Stimulated activated CD4-positive, alpha-beta T cell treated with anti-CD3 and anti-CD28 coated beads, TNF-alpha, amount 100 ng/mL, for 48 hours (primary cell): ENCODE results near the gene PDXK.
A peak's percentile ranks its signal among the peaks of the same experiment; 100 is the strongest.

Experiments used
- DNase-seq, 3 donors: peaks; one replicate each; pipeline ENCODE4 v3.0.0-alpha.2; 2020; ENCODE audit warnings: low read depth in 3 of 3

The PDXK gene

GRCh38 chr21:43763901-43764523 is 45.1 kb downstream of the PDXK start:
- DNase-seq = no peak

DNA sequence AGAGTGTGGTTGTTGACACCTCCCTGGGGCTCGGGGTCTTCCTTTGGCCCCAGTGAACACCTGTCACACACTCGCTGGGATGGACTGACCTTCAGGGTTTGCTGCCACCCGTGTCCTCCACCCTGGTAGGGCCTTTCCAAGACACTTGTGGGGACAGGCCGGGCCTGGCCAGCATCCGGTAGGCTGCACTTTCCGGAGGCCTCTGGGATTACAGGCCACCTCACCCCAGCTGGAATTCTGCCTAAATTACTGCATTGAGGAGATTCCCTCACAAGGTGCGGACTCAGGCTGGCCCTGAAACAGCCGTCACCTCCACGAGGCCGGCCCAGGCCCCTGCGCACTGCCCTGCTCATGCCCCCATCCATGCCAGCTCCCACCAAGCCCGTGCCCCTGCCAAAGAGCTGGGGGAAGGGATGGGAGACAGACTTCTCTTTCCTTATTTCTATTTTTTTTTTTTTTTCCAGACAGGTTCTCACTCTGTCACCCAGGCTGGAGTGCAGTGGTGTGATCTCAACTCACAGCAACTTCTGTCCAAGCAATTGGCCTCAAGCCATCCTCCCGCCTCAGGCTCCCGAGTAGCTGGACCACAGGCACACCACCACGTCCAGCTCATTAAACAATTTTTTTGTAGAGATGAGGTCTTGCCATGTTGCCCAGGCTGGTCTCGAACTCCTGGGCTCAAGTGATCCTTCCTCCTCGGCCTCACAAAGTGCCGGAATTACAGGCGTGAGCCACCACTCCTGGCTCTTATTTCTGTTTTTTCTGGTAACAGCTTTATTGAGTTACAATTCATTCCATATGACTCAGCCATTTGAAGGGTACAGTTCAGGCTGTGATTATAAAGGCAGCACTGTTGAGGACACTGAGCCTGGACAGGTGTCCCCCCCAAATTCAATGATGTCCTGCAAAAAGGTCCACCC is 45.9 kb downstream of the PDXK start:
- DNase-seq = no peak

DNA sequence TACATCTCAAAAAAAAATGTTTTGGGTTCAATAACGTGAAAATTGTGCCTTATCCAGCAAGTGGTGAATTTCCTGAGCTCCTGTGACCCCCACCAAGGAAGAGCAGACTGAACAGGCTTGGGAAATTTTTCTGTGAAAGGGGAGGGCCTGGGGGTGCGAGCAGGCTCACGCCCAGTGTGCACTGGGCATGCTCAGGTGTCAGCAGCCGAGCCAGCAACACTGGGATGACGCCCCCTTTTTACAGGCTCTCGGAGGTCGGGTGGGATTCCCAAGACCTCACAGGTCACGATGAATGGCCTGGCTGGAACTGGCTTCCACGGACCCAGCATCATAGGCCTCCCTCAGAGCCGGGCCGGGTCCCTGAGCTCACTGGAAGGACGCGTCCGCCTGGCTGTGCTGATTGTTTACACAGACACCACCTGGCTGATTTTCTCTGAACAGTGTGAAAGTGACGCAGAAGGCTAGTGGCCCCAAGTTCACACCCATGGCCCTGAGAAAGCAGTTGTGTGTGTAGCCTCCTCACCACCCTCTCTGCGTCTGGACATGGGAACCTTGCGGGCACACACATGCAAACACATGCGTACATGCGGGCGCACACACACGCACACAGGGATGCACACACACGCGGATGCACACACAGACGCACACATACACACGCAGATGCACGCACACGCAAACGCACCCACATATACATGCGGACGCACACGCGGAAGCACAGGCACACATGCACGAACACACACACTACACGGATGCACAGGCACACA is 48.0 kb downstream of the PDXK start:
- DNase-seq = no peak

DNA sequence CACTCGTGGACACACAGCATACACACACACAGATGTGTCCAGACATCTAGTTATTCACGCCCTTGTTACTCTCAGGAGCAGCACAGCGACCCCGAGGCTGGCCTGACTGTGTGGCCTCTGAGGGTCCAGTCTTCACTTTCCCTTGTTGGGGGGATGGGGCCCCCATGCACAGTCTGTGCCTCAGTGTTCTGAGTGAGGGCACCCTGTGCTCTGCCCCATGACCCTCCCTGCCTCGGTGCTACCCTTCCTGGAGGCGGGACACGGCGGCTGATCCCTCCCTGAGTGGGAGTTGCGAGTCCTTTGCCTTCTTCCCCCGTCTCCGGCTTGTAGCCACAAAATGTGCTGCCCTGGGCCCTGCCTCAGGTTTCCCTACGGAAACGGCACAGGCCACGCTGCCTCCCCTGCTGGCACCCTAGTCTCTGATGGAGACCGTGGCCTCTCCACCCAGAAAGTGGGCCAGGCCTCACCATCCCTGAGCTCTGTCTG is 48.6 kb downstream of the PDXK start:
- no peak for DNase-seq

DNA sequence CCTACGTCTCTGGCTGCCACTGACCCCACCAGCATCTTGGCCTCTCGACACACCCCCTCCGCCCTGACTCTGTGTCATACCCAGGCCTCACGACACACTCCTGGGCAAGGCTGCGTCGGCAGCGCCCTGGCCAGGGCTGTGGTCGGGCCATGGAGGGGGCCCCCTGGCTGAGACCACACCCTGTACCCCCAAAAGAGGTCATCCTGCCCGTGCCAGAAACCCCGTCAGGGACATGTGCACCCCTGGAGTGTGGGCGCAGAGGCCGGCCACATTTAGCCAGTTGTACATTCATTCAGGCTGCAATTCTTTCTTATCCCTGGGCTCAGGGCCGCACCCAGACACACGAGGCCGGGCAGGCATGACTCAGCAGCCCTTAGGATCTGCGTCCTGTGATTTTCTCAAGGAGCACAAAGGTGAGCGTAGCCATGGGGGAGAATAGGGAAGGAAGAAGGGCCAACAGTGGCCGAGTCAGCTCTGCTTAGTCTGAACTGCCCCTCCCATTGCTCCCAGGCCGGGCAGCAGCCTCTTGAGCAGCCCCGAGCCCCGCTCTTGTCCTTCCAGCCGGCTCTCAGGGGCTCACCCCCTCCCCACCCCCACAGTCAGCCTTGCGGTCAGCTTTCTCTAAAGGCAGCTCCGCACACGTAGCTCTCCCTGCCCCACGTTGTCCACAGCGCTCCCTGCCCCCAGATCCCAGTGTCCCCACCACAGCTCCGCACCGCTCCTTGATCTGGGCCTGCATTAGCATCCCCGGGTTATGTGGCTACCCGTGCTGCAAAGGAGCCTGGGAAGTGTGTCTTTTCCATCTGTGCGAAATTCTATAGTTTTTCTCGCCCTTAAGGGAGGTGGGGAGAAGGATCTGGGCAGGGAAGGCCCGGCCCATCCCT is 49.3 kb downstream of the PDXK start:
- no peak for DNase-seq

GRCh38 chr21:43768868-43769167 is 49.9 kb downstream of the PDXK start:
- no peak for DNase-seq

DNA sequence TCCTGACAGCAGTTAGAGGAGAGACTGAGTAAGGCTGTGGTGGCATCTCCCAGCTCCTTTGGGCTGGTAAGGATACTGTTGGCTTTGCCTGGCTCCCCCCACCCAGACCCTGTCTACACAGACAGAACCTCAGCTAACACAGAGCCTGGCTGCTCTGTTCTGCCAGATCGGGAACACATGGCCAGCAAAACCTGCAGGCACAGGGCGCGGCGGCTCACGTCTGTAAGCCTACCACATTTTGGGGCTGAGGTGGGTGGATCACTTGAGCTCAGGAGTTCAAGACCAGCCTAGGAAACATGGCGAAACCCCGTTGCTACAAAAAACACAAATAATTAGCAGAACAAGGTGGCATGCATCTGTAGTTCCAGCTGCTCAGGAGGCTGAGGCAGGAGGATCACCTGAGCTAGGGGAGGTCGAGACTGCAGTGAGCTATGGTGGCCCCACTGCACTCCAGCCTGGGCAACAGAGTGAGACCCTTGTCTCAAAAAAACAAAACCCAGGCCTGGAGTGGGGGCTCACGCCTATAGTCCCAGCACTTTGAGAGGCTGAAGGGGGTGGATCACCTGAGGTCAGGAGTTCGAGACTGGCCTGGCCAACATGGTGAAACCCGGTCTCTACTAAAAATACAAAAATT is 50.5 kb downstream of the PDXK start:
- DNase-seq = no peak

DNA sequence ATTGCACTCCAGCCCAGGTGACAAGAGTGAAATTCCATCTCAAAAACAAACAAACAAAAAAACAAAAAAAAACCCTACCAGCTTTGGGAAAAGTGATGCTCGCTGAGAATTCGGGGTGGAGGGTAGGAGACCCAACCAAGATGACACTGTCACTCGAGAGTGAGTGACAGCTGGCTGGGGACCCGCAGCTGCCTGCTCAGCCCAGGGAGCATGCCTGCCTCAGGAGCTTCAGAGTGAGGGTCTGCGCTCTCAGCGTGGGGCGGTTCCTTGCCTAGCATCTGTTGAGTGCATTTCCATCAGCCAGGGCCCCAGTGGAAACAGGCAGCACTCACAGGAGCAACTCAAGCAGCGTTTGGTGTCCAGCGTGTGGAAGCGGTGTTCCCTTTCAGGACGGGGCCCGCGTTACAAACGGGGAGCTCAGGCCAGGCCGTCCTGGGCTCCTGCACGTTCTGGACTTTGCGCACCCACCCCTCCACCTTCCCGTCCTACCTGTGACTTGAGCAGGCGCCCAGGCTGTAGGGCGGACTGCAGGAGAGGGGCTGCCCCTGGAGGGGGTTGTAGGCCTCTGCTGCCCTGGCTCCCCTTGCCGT is 51.2 kb downstream of the PDXK start:
- no peak for DNase-seq

GRCh38 chr21:43771199-43771675 is 52.3 kb downstream of the PDXK start:
- no peak for DNase-seq

DNA sequence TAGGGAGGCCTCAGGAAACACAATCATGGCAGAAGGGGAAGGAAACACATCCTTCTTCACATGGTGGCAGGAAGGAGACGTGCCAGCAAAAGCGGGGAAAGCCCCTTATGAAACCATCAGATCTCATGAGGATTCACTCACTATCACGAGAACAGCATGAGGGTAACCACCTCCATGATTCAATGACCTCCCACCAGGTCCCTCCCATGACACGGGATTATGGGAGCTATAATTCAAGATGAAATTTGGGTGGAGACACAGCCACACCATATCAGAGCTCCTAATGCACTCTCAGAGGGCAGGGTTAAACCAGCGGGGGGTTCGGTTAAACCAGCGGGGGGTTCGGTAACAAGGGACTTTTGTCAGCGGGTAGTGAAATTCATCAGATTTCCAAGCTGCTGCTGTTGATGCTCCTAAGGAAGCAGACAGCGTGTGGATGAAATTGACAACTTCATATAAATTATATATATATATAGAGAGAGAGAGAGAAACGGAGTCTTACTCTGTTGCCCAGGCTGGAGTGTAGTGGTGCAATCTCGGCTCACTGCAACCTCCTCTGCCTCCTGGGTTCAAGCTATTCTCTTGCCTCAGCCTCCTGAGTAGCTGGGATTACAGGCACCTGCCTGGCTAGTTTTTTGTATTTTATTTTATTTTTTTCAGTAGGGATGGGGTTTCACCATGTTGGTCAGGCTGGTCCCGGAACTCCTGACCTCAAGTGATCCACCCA is 52.9 kb downstream of the PDXK start:
- DNase-seq = no peak

GRCh38 chr21:43772425-43772821 is 53.5 kb downstream of the PDXK start:
- no peak for DNase-seq

- no peak for DNase-seq
Measured at GRCh38 chr21:43774163-43774562, 55.2 kb downstream of the PDXK start.

DNA sequence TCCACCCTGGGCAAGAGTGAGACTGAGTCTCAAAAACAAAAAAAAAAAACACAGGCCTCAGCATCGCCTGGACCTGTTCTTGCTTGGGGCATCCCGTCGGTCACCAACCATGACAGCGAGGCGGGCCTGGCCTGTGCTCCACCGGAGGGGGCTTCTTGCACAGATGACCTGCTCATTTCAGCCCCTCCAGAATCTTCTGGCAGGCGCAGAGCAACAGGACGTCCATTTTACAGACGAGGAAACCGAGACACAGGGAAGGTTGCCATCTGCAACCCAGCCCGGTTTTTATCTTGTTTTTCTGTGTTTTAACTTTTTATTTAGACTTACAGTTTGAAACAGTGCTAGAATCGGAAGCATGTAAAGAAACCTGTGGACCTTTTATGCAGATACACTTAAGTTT is 56.3 kb downstream of the PDXK start:
- DNase-seq = no peak

DNA sequence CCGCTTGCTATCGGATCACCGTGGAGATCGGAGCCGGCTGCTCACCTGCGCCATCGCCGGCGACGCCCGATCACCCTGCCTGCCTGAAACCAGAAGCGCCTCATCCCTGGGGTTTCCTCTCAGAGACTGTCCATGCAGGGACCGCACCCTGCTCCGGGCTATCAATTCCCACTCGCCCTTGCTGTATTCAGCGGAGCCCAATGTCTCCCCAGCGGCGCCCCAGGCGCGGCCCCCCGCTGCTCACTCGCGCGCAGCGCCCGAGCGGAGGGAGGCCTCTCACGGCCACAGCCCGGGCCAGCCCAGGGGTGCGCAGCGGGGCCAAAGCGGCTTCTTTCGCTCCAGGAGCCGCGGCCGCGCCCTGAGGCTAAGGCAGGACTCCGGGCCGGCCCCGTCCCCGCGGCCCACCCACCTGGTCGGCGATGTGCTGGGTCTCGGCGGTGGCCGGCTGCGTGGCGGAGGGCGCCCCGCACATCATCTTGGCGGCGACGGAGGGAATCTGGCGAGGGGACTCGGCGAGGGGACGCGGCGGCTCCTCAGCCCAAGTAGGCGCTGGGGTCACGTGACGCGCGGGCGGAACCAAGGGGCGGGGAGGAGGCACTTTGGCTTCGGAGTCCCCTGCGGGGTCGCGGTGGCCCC is 57.0 kb downstream of the PDXK start, which contains the start of gene CSTB:
TSS of gene CSTB (minus strand) at position 514 of the 636 bp plus-strand sequence. CDS start at position 475, 39 bp downstream.
- peak; percentile 55 to 87 (median 65) for DNase-seq

DNA sequence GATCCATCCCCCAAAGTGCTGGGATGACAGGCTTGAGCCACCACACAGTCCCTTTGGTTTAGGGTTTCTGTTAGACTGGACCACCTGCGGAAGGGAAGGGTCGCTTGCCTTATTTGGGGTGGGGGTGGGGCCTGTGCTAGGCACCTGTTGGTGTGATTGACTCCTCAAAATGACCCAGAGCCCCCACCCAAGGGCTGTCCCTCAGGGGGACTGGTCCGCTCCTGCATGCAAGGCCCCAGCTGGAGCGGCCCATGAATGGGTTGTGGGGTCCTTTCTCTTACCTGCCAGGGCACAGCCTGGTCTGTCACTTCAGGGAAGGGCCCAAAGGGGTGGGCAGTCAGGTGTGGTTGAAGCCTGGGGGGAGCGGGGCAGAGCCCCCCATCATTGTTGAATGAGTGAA is 59.0 kb downstream of the PDXK start:
- no peak for DNase-seq

DNA sequence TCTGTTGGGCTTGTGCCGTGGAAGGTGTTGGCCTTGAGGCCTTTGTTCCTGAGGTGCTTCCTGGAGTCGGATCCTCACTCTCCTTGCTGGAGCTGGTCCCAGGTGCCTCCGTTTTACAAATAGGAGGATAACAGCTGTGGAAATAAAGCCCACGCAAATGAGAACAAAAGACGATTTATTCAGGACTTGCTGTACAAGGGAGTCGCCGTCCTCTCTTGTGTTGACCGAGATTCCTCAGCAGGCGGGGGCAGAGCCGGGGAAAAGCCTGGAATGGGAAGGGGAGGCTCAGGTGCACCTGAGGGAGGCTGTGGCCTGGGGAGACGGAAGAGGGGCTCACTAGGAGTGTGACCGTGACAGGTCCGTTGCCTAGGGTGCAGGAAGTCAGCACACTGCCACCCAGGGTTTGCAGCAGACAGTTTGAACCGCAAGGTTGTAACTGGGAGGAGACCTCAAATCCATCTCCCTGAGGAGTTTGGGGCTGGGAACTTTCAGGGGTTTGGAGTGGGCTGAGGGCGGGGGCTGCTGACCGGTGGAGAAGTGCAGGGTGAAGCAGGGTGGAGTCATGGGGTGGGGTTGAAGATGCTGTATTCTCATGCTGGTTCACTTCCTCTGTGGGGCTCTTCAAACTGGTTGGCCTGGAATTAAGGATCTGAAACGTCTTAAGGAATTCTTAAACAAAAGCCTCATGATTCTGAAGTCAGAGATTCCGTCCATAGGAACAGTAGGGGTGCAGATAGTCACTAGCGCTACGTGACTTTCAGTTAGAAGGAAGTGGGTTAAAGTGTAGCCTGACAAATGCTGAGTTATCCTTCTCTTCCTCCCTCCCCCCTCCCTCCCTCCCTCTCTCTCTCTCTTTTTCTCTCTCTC is 59.8 kb downstream of the PDXK start:
- DNase-seq = no peak

GRCh38 chr21:43779660-43780059 is 60.7 kb downstream of the PDXK start:
- DNase-seq = no peak

DNA sequence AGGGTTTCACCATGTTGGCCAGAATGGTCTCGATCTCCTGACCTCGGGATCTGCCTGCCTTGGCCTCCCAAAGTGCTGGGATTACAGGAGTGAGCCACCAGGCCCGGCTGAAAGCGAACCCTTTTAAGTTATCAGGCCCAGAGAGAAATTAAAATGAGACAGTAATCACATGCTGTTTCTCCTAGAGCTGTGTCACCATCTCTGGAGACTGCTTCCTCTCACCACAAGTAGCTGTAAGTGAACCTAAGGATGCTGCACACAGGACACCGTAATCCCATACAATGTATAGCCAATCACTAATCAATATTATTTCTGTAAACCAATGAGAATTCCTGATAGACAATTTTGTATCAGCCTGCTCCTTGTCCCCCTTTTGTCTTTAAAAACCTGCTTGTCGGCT is 62.9 kb downstream of the PDXK start:
- no peak for DNase-seq
